Hematopoietic multipotent progenitor cell treated with erythropoietin and hydrocortisone succinate and interleukin-3 and kit ligand, for 15 days (in vitro differentiated cells): ENCODE results near the gene SSUH2.
"Not testable (repeated sequence)": the region's sequence is repeated elsewhere in the genome, so short reads cannot be mapped to it uniquely, and the experiment has no call there.

Experiments
- DNase-seq: peaks from one replicate; pipeline ENCODE4 v3.0.0-alpha.2; 2015; ENCODE audit warnings: low spot score

Gene SSUH2

DNA sequence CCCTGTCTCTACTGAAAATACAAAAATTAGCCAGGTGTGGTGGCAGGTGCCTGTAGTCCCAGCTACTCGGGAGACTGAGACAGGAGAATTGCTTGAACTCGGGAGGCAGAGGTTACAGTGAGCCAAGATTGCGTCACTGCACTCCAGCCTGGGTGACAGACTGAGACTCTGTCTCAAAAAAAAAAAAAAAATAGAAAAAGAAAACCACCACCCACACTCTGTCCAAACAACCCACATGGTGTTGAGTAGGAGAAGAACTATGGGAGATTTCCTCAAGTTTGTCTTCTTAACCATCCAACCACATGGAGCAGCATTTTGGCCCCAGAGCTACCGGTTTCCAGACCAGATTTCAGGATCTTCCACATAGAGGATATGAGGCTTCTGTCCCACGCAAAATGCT is 64.2 kb downstream of the SSUH2 start:
- DNase-seq: not testable (repeated sequence)

- DNase-seq: no peak
Observed at GRCh38 chr3:8579943-8580342, 64.7 kb downstream of the SSUH2 start.

GRCh38 chr3:8579096-8579495 is 65.5 kb downstream of the SSUH2 start:
- DNase-seq: no peak

GRCh38 chr3:8578282-8578681 is 66.3 kb downstream of the SSUH2 start:
- no peak for DNase-seq

- no peak for DNase-seq
Observed at GRCh38 chr3:8576841-8577571, 67.6 kb downstream of the SSUH2 start.

DNA sequence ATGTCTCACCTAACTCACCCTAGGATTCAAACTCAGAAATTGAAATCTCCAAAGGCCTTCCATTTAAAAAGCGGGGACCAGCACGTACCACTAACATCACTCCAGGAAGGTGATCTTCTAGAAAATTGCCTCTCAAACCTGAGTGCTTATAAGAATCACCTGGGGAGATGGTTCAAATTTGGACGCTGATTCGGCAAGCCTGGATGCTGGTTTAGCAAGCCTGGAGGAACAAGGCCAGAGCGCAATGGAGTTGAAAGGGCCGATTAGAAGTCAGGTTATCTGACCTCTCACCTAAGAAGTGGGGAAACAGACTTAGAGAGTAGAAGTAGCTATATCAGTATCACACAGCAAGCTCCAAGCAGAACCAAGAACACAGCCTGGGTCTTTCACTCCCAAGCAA is 68.2 kb downstream of the SSUH2 start:
- no peak for DNase-seq

- no peak for DNase-seq
Observed at GRCh38 chr3:8575364-8576104, 69.1 kb downstream of the SSUH2 start.

DNA sequence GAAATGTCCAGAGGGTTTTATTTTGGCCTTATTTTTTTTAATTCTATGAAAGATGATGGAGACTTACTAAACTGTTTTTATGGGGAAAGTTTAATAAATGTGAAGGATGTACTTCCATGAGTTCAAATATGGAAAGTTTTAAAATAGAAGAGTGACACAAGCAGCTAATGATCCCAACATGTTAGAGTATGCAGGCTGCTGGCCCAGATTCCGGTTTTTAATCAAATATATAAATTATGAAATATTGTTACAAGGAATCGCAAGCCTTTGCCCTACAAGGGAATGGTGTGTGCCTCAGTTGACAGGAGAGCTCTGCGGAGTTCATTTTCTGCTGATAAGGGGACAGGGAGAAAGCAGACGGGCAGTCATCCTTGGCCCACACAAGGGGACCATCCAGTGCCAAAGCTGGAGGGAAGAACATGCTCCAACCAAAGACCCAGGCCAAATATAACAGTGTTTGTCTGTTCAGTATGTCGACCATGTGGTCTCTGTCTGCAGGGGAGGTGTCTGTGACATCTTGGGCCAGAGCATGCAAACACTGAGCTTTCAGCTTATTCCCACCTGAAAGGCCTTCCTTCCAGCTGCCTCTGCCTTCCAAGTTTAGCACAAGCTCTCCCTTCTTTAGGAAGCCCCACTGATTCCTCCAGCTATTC is 69.8 kb downstream of the SSUH2 start:
- DNase-seq: no peak

- DNase-seq: no peak
Observed at GRCh38 chr3:8574040-8574669, 70.4 kb downstream of the SSUH2 start.

GRCh38 chr3:8573342-8573926 is 71.2 kb downstream of the SSUH2 start:
- DNase-seq: no peak

DNA sequence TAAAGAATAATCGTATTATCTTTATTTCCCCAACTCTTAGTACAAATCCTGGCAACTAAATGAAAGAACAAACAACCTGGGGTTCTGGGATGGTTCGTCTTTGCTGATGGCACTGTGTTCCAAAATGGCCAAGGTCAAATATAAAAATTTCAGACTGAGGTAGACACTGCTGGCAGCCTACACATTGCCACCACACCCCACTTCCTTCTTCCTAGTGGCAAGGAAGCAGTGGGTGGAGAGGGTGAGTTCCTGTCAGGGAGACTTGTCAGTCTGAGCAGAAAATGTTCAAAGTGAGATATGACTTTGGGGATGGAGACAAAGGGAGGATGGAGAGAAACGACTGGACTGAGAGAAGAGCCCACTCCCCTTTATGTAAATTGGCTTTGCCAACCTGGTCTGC is 73.3 kb downstream of the SSUH2 start:
- DNase-seq: no peak
